Neural progenitor cell (in vitro differentiated cells): ENCODE measurements around the gene SEMA3C.

Experiments used
- CTCF ChIP-seq: fragments of 200-600 bp; sonication (generic); IDR thresholded peaks from 2 replicates; pipeline ENCODE4 v1.5.1; 2017; ENCODE audit warnings: antibody characterized with exemption, mild to moderate bottlenecking
- EZH2 ChIP-seq: fragments of 200-600 bp; sonication (generic); IDR thresholded peaks from 2 replicates; pipeline ENCODE4 v1.6.1; 2017; ENCODE audit warnings: antibody characterized with exemption, mild to moderate bottlenecking, moderate library complexity

- TF ChIP-seq CTCF: no peak
- TF ChIP-seq EZH2: no peak
These were observed 22.4 kb upstream of the SEMA3C start for GRCh38 chr7:80941208-80941758.
